ENCODE results near the gene PTH1R.

The PTH1R gene

DNA sequence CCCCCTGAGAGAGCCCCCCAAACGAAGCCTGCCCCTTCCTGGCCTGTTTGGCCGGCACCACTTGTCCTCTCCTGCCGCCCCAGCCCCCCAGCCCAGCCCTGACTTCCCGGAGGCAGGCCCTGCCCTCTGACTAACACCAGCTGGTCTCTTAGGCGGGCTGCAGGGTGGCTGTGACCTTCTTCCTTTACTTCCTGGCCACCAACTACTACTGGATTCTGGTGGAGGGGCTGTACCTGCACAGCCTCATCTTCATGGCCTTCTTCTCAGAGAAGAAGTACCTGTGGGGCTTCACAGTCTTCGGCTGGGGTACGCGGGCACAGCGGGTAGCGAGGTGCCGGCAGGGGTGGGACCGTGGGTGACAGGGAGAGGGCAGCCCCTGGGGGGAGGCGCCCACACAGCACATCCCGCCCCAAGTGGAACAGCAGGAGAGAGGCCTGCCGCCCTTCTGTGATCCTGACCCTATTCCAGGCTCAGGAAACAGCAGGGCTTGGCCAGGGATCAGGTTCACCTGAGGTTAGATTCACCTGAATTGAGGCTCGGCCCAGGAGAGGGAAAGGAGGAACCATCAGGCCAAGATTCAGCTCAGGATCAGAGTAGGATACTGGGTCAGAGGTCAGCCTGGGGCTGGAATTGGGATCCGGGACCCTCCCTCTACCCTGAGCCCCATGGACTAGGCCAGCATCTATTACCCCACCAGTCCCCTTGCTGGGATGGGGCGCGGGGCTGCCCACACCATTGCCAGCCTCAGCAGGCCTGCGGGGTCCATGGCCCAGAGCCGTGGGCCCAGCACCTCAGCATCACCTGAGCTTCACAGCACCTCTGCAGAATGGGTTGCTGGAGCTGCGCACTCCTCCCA lies 21.9 kb downstream of the PTH1R start:
- TF ChIP-seq GATA3 (IDR thresholded peaks at IDR 0.05; ENCODE audit: low read depth, low read length) (no peak), GATA2 (IDR thresholded peaks at IDR 0.05; ENCODE audit: low read depth, low read length) (no peak)

DNA sequence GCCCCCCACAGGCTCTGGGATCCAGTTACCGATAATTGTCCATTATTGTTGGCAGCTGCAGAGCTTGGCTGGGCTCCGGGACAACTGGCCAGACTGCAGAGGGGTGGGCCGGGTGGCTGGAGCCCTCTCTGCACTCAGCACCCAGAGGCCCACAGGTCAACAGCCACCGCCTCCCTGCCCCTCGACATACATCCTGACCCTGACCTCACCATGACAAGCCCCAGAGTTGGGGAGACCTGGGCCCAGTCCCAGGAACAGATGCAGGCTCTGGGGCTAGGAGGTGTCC lies 22.4 kb downstream of the PTH1R start:
- TF ChIP-seq GATA3 (IDR thresholded peaks at IDR 0.05; ENCODE audit: low read depth, low read length) (no peak), GATA2 (IDR thresholded peaks at IDR 0.05; ENCODE audit: low read depth, low read length) (no peak)

DNA sequence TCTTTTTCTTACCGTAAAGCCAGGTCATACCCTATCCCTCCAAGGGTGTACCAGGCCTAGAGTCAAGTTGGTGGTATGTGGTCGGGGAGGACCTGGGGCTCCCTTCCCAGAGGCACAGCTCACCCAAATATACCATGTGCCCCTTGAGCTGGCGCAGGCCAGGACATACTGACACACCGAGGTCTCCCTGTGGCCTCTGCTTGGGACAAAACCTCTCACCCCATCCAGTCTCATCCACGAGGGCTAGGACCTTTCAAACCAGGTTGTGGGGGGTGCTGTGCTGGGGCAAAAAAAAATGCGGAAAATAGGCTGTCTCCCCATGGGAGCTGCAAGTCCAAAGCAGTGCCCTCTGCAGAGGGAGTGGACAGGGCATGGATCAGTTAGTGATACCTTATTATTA lies 22.8 kb downstream of the PTH1R start:
- no peak for TF ChIP-seq GATA2 (IDR thresholded peaks at IDR 0.05; ENCODE audit: low read depth, low read length)
- no peak for TF ChIP-seq GATA3 (IDR thresholded peaks at IDR 0.05; ENCODE audit: low read depth, low read length)

DNA sequence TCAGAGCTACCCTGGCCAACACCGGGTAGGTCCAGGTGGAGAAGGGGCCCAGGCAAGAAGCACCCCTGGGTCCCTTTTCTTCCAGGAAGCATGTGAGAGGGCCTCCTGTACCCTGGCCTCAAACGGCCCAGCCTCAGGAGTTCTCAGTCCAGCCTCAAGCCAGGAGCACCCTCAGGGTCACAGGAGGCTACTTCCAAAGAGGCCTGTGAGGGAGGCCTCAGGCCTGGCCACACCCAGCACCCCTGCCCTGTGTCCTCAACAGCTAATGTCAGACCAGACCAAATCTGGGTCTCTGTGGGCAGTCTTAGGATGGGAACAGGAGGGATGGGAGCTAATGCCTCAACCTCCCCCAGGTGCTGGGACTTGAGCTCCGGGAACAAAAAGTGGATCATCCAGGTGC lies 23.5 kb downstream of the PTH1R start:
- TF ChIP-seq GATA3 (IDR thresholded peaks at IDR 0.05; ENCODE audit: low read depth, low read length) (no peak), GATA2 (IDR thresholded peaks at IDR 0.05; ENCODE audit: low read depth, low read length) (no peak)

DNA sequence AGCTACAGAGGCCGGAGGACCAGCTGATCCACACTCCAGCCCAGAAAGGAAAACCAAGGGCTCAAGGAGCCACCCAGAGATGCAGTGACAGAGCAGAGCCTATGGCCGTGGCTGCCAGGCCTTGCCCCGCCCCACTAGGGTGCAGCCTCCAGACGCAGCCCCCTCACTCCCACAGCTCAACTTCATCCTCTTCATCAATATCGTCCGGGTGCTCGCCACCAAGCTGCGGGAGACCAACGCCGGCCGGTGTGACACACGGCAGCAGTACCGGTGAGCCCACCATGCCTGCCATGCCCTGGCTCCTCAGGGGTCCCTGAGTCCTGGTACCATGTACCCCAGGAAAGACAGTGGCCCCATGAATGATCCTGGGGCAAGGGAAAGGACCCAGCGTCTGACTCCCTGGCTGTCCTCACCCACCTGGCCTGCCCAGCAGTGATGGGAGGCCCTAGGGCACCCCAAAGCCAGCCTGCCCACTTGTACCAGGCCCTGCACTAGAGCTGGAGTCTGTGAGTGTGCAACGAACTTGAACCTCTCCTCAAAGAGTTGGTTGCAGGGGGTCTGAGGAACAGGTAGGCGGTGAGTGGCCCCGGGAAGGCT lies 24.2 kb downstream of the PTH1R start:
- TF ChIP-seq GATA3 (IDR thresholded peaks at IDR 0.05; ENCODE audit: low read depth, low read length): no peak
- no peak for TF ChIP-seq GATA2 (IDR thresholded peaks at IDR 0.05; ENCODE audit: low read depth, low read length)

DNA sequence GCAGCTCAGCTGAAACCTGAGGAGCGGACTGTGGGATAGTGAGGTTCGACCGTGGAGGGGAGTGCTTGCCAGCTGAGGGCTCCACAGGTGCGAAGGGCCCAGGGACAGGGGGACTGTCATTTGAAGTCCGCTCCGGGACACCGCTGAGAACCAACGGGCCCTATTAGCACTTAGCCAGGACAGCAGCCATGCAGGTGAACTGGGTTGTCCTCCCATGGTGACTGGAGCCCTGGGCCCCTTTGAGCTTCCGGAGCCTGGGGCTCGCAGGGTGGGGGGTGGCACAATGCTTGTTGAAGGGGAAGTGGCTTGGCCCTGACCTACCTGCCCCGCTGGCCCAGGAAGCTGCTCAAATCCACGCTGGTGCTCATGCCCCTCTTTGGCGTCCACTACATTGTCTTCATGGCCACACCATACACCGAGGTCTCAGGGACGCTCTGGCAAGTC lies 24.7 kb downstream of the PTH1R start:
- TF ChIP-seq GATA3 (IDR thresholded peaks at IDR 0.05; ENCODE audit: low read depth, low read length) (no peak), GATA2 (IDR thresholded peaks at IDR 0.05; ENCODE audit: low read depth, low read length) (no peak)

DNA sequence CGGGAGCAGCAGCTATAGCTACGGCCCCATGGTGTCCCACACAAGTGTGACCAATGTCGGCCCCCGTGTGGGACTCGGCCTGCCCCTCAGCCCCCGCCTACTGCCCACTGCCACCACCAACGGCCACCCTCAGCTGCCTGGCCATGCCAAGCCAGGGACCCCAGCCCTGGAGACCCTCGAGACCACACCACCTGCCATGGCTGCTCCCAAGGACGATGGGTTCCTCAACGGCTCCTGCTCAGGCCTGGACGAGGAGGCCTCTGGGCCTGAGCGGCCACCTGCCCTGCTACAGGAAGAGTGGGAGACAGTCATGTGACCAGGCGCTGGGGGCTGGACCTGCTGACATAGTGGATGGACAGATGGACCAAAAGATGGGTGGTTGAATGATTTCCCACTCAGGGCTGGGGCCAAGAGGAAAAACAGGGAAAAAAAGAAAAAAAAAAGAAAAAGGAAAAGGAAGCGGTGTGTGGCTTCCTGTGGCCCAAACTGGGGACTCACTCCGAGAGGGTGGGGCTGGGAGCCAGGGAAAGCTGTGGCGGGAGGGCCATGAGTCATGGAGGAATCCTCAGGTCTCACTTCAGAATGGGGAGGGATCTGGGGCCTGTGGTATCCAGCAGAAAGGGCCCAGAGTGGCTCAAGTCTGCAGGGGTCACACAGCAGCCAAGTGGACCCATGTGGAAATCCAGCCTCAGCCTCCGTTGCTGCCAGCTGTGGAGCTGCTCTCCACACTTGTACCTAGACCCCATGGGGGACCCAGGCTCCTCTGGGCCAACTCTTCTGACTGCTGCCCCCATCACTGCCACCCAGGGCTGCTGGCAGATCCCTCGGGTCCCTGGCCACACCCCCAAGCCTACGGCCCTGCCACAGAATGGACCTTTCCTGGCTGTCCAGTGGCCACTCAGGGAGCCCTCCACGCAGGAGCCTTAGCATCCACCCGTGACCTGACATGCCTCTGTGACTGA lies 26.1 kb downstream of the PTH1R start:
- TF ChIP-seq GATA3 (IDR thresholded peaks at IDR 0.05; ENCODE audit: low read depth, low read length) (no peak), GATA2 (IDR thresholded peaks at IDR 0.05; ENCODE audit: low read depth, low read length) (no peak)

DNA sequence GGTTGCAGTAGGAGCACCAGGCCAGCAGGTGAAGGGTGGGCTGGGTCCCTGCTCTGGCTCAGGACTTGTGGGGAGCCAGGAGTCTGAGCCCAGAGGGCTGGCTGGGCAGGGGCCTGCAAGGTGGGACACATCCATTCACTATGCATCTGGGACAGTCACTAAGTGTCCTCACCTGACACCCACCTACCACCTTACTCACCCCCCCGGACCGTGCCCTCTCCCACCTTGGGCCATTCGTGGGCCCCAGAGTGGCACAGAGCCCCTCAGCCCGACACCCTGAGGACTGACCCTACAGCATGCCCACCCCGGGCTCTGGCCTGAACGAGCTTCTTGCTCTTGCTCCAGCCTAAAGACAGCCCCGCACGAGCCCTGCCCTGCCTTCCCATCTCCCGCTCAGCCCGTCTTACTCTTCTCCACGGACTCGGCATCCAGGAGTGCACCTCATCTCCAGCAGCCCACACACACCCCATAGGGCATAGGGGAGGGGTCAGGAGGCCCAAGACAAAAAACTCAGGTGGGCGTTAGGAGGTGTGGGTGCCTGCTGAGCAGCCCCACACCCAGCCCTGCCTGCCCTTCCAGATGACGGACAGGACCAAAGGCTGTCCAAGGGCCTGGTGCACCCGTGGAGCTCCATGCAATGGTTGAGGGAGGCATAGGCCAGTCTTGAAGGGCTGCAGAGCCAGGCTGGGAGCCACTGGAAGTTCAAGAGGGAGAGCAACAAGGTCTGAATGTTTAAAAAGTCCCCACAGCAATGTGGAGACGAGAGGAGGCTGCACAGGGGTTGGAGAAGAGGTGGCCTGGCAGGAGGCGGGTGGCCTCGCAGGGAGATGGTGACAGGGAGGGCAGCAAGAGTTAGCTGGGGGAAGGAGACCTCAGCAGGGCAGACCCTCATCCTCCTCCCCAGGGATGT lies 27.0 kb downstream of the PTH1R start:
- TF ChIP-seq GATA2 (IDR thresholded peaks at IDR 0.05; ENCODE audit: low read depth, low read length) (no peak), GATA3 (IDR thresholded peaks at IDR 0.05; ENCODE audit: low read depth, low read length) (no peak)

DNA sequence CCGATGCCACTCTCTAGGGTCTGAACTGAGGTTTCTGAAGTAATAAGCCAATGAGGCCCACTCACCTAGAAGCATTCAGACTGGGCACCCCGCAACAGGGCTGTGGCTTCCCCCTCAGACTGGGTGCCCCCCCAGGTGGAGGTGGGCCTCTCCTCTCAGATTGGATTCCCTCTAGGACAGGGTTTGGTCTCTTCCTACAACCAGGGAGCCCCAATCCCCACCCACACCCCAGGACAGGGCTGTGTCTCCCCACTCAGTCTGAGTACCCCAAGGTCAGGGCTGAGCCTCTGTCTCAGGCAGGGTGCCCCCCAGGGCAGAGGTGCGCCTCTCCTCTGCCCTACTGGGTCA lies 27.7 kb downstream of the PTH1R start:
- TF ChIP-seq GATA2 (IDR thresholded peaks at IDR 0.05; ENCODE audit: low read depth, low read length): no peak
- TF ChIP-seq GATA3 (IDR thresholded peaks at IDR 0.05; ENCODE audit: low read depth, low read length): no peak

DNA sequence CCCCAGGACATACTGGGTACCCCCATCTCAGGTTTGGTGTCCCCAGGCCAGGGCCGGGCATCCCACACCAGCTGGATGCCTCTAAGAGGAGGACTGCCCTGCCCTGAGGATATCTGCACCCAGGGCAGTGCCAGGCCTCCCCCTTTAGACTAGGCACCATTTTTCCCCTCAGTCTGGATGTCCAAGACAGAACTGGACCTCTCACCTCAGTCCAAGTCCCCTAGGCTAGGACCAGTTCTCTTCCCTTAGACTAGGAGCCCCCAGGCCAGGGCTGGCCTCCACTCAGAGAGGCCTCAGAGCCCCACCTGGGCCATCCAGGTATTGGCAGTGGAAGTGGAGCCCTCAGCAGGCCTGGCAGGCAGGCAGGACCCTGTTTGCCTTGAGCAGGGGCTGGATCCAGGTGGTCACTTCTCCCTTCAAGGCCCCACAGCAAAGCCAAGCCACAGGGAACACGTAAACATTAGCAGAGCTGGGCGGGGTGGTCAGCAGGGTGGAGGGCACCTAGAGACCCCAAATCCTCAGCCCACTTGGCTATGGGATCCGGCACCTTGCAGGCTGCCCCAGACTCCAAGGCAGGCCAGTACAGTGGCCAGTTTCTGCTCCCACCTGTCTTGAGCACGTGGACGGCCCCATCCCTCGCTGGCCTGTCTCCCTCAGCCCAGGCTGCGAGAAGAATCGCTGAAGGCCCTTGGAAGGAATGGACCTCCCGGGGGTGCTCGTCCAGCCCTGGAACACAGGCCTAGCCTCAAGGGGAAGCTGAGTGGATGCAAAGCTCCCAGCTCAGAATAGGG lies 28.3 kb downstream of the PTH1R start:
- TF ChIP-seq GATA3 (IDR thresholded peaks at IDR 0.05; ENCODE audit: low read depth, low read length): no peak
- no peak for TF ChIP-seq GATA2 (IDR thresholded peaks at IDR 0.05; ENCODE audit: low read depth, low read length)

DNA sequence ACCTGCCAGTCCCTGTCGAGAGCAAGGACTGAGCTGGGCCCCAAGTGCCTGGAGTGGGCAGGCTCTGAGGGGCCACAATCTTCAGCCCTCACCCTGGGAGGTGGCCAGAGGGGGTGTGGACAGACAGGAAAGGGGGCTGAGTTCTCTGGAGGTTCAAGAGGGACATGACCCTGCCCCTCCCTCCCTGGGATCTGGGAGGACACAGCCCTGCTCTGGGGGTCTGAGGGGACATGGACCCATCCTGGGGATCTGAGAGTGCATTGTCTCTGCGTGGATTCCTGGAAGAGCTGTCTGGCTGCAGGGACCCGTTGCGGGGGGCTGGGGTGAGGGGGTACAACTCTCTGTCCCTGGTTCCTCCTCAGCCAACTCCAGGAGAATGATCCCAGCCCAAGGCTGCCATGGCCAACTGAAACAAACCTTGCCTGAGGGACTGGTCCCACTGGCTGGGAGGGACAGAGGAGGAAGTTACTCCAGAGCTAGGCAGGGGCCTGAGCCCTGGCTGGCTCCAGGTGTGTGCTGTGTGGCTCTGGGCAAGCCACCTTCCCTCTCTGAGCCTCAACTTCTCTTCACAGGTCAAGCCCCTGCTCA lies 29.0 kb downstream of the PTH1R start:
- TF ChIP-seq GATA3 (IDR thresholded peaks at IDR 0.05; ENCODE audit: low read depth, low read length): no peak
- no peak for TF ChIP-seq GATA2 (IDR thresholded peaks at IDR 0.05; ENCODE audit: low read depth, low read length)

DNA sequence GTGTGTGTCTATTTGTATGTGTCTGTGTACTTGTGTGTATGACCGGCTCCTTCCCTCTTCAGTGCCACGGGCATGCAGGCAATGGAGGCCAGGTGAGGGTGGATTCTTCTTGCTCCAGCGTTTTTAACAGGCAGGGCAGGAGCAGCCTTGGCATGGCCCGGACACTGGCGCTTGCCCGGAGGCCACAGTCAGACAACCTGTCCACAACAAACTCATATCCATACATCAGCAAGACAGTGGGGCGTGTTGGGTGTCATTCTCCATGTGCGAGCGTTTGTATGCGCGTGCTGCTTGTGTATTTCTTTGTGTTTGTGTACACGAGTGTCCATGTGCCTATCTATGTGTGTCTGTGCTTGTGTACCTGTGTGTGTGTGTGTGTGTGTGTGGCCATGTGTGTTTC lies 29.8 kb downstream of the PTH1R start:
- no peak for TF ChIP-seq GATA2 (IDR thresholded peaks at IDR 0.05; ENCODE audit: low read depth, low read length)

DNA sequence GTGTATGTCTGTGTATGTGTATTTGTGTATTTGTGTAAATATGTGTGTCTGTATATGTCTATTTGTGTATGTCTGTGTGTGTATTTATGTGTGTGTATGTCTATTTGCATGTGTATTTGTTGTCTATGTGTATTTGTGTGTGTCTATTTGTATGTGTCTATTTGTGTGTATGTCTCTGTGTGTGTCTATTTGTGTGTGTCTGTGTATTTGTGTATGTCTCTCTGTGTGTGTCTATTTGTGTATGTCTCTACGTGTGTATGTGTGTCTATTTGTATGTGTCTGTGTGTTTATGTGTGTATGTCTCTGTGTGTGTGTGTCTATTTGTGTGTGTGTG lies 30.4 kb downstream of the PTH1R start:
- TF ChIP-seq GATA2 (IDR thresholded peaks at IDR 0.05; ENCODE audit: low read depth, low read length) (no peak), GATA3 (IDR thresholded peaks at IDR 0.05; ENCODE audit: low read depth, low read length) (no peak)

All from SH-SY5Y (cell line).